LNCAP (cell line): Measurements from ENCODE around the gene GOLGA7B.

Experiments
- CTCF ChIP-seq: fragments of 450-650 bp; IDR thresholded peaks from 2 replicates; pipeline ENCODE4 v1.5.1; 2017; ENCODE audit warnings: mild to moderate bottlenecking

The GOLGA7B gene

GRCh38 chr10:97920865-97921264, 71.2 kb downstream of the GOLGA7B start:
- TF ChIP-seq CTCF: no peak
